Chondrocyte (in vitro differentiated cells): ENCODE measurements around the gene ODR4. TPM values are rescaled to one million over a fixed set of nuclear protein-coding genes. Genes with fewer than 3 reads are reported as not detected.
A peak's percentile ranks its signal among the peaks of the same experiment; 100 is the strongest.

Experiments used
- DNase-seq: peaks from one replicate; pipeline ENCODE4 v3.0.0; 2021; ENCODE audit warnings: mixed read lengths, low spot score
- H3K27ac Mint-ChIP-seq: one replicate; pipeline ENCODE4 v1.8.0; 2021; ENCODE audit warnings: mild to moderate bottlenecking, moderate library complexity, mixed read lengths; ENCODE audit not compliant: unreplicated experiment
- H3K27me3 Mint-ChIP-seq: 2 replicates; pipeline ENCODE4 v1.8.0; 2021; ENCODE audit warnings: low read depth, mixed read lengths
- H3K36me3 Mint-ChIP-seq: 2 replicates; pipeline ENCODE4 v1.8.0; 2021; ENCODE audit warnings: low read depth, mixed read lengths
- H3K4me1 Mint-ChIP-seq: 2 replicates; pipeline ENCODE4 v1.8.0; 2021; ENCODE audit warnings: low read depth, mild to moderate bottlenecking, mixed read lengths
- H3K4me3 Mint-ChIP-seq: one replicate; pipeline ENCODE4 v1.8.0; 2021; ENCODE audit warnings: mild to moderate bottlenecking, moderate library complexity, mixed read lengths; ENCODE audit not compliant: unreplicated experiment
- H3K9me3 Mint-ChIP-seq: 2 replicates; pipeline ENCODE4 v1.8.0; 2021; ENCODE audit warnings: low read depth, mixed read lengths
- long read RNA-seq: library from polyadenylated mRNA; stranded (forward); transcript quantifications from one replicate; pipeline ENCODE4 v2.0.0, GENCODE V29; 2021
- total RNA-seq: library from RNA; stranded (reverse); gene quantifications from 3 replicates; pipeline ENCODE4 v1.2.1, GENCODE V29; 2021
- TF ChIP-seq, protein P1 (sequence below): fragments of 200-600 bp; sonication (generic); IDR thresholded peaks from 2 replicates; pipeline ENCODE4 v1.5.0; 2021; ENCODE audit warnings: antibody characterized with exemption, mild to moderate bottlenecking, moderate library complexity

Gene ODR4
- total RNA-seq, result 16.6 to 22.1 TPM (median 16.7 TPM) in 3 replicates
- long read RNA-seq, transcript ODR4-201 (14 exons, 3,792 nt), result major isoform, 26 of 38 reads
- long read RNA-seq, partial matches to known transcripts, result 2 of 38 reads
- long read RNA-seq, other reads (novel, unspliced or antisense), result 8 of 38 reads

DNA sequence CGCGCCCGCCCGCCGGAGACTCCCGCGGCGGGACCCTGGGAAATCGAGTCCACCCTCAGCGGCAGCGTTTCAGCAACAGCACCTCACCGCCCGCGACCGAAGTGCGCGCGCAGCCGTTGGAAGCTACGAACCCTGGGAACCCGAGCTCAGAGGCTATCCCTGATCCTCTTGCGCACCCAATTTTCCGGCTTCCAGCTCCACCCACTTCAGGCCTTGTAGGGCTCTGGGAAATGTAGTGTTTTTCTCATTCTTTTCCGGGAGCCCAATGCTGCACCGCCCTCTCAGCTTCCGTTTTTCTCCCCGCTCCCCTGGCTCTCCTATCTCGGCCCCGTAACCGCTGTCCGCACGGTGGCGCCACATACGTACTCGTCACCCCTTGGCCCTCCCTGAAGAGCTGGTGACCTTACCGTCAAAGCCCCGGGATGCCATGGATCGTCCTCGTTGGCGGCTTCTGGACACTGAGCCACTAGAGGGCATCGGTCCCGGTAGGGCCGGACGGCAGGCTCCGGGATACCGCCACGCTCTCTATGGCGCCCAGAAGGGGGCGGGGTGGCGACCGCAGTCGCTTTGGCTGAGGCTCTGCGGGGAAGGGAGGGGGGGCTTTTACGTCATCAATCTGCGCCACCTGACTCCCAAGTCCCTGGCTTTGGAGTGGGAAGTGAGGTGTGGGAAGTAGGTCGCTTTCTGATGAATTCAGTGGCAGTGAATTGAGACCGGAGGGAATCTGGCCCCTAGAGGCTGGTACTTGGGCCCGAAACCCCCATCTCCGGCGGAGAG, at the start of gene ODR4, which contains the start of gene TPR:
Gene ODR4, plus strand, starts transcription at position 687 of the 777 bp plus-strand sequence. CDS start 3,948 bp downstream, outside the sequence.
Gene TPR, minus strand, starts transcription at position 102 of the 777 bp plus-strand sequence. CDS start 225 bp downstream, outside the sequence.
- TF ChIP-seq, protein P1, sequence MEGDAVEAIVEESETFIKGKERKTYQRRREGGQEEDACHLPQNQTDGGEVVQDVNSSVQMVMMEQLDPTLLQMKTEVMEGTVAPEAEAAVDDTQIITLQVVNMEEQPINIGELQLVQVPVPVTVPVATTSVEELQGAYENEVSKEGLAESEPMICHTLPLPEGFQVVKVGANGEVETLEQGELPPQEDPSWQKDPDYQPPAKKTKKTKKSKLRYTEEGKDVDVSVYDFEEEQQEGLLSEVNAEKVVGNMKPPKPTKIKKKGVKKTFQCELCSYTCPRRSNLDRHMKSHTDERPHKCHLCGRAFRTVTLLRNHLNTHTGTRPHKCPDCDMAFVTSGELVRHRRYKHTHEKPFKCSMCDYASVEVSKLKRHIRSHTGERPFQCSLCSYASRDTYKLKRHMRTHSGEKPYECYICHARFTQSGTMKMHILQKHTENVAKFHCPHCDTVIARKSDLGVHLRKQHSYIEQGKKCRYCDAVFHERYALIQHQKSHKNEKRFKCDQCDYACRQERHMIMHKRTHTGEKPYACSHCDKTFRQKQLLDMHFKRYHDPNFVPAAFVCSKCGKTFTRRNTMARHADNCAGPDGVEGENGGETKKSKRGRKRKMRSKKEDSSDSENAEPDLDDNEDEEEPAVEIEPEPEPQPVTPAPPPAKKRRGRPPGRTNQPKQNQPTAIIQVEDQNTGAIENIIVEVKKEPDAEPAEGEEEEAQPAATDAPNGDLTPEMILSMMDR, result peak; percentile 96
- H3K27ac Mint-ChIP-seq, result peak within 1 kb of the TSS; percentile 100
- peak; percentile 97 for DNase-seq
- H3K9me3 Mint-ChIP-seq, result no peaks in the 10 kb centered on the region
- H3K4me1 Mint-ChIP-seq, result peaks cover 33% of the 10 kb centered on the region
- H3K36me3 Mint-ChIP-seq, result peaks cover 13% of the 10 kb centered on the region
- no peaks in the 10 kb centered on the region for H3K27me3 Mint-ChIP-seq
- H3K4me3 Mint-ChIP-seq, result peak within 1 kb of the TSS; percentile 94

DNA sequence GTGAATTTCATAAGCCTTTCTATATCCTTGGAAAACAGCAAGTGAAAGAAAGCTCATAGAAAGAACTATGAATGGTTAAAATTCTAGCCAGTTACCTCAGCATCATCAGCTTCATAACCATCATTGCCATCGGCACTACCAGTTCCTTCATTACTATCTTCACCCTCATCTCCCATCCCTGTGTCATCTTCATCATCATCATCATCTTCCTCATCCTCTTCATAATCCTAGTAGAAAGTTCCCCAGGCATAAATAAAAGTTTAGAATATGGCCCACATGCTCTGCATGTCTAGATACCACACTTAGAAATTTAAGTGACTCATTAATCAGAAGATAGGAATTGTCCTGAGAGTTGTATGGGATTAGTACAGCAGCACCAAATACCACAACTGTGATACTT, 49.6 kb upstream of the ODR4 start:
- H3K36me3 Mint-ChIP-seq, result peaks cover 31% of the 10 kb centered on the region
- no peaks in the 10 kb centered on the region for H3K9me3 Mint-ChIP-seq
- no peak for DNase-seq
- H3K4me3 Mint-ChIP-seq, result no peak overlapping the region
- peaks cover 3% of the 10 kb centered on the region for H3K4me1 Mint-ChIP-seq
- TF ChIP-seq, protein P1, result no peak
- H3K27ac Mint-ChIP-seq, result no peak overlapping the region
- no peaks in the 10 kb centered on the region for H3K27me3 Mint-ChIP-seq

DNA sequence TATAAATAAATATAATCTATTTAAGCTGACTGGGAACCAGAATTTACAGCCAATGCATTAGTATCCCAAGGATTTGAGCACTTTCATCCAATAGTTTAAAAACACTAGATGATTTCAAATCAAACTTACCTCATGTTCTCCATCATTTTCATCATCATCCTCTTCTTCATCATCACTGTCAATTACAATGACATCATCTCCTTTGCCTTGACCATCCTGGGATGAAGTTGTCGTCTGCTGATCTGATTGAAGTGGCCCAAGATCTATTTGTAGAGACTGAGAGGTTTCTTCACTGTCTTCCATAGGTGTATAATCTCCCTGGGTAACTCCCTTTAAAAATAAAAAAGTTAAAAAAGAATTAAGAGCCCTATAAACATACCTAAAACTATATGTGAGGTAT, 48.3 kb upstream of the ODR4 start:
- Mint-ChIP-seq H3K4me3 (no peak overlapping the region), H3K27ac (no peak overlapping the region), H3K27me3 (no peaks in the 10 kb centered on the region)

DNA sequence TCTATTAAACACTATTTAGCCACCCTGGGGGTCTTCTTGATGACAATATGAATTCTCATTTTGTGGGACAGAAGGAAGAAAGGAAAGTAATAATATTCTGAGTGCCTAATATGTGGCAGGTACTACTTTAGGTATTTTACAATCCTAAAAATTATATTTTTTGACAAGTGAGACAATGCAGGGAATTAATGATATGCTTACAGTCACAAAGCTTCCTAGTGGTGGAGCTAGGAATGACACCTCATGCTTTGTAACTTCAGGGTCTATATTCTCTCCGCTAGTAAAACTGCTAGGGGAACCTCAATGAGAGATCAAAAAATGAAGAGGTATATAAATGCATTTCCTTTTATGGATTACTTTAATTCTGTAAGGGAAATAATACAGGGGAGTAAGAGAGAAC, 44.9 kb upstream of the ODR4 start:
- H3K27ac Mint-ChIP-seq, result no peak overlapping the region
- peaks cover 3% of the 10 kb centered on the region for H3K4me1 Mint-ChIP-seq

More for the DNA sequence above, 48.3 kb upstream of the ODR4 start:
- Mint-ChIP-seq H3K4me1 (peaks cover 3% of the 10 kb centered on the region), H3K36me3 (peaks cover 25% of the 10 kb centered on the region), H3K9me3 (no peaks in the 10 kb centered on the region)
- TF ChIP-seq, protein P1, result no peak
- no peak for DNase-seq

GRCh38 chr1:186337554-186337953, 38.1 kb upstream of the ODR4 start:
- Mint-ChIP-seq H3K4me1 (no peaks in the 10 kb centered on the region), H3K27ac (no peak overlapping the region), H3K9me3 (no peaks in the 10 kb centered on the region), H3K27me3 (no peaks in the 10 kb centered on the region), H3K36me3 (peaks cover 38% of the 10 kb centered on the region), H3K4me3 (no peak overlapping the region)
- no peak for DNase-seq
- TF ChIP-seq, protein P1, result no peak

More for the DNA sequence above, 44.9 kb upstream of the ODR4 start:
- Mint-ChIP-seq H3K27me3 (no peaks in the 10 kb centered on the region), H3K4me3 (no peak overlapping the region), H3K9me3 (no peaks in the 10 kb centered on the region), H3K36me3 (peaks cover 28% of the 10 kb centered on the region)
- DNase-seq, result no peak
- TF ChIP-seq, protein P1, result peak; percentile 69
